Adipose tissue (tissue), 3 donors: Measurements from ENCODE around the gene MVK. TPM values are rescaled to one million over a fixed set of nuclear protein-coding genes. Genes with fewer than 3 reads are reported as not detected.

ENCODE experiments used
- H3K27ac ChIP-seq: one replicate; pipeline ENCODE4 v1.5.1; 2013; ENCODE audit warnings: low read depth, low read length
- WGBS, 3 donors: extraction: QIAGEN DNeasy Blood & Tissue Kit; methylation state at CpG; one replicate each; pipeline ENCODE4 v1.1.7; 2013; 5-methylcytosine and 5-hydroxymethylcytosine counted together
- polyA plus RNA-seq, 3 donors: library from polyadenylated mRNA; stranded (reverse); fragments of 200-250 nt; gene quantifications; one replicate each; pipeline ENCODE4 v1.2.3, GENCODE V29; 2013
- donor health status: healthy with polysubstance abuse.
- donor health status: Bipolar disorder and iron deficiency.
- donor health status: healthy.

The MVK gene
- polyA plus RNA-seq, 3 donors, result 7.2 to 14.9 (median 11.7) TPM

- H3K27ac ChIP-seq, result no peak overlapping the region
- 90 to 96% (median 92%) methylated on average over 18 of the region's 18 CpGs for WGBS, 3 donors
These were observed 7.7 kb downstream of the MVK start for GRCh38 chr12:109581334-109581691.

GRCh38 chr12:109581856-109582255 lies 8.3 kb downstream of the MVK start:
- H3K27ac ChIP-seq, result no peak overlapping the region
- WGBS, 3 donors, result 86 to 92% (median 90%) methylated on average over 8 of the region's 8 CpGs

- WGBS, 3 donors, result 85 to 90% (median 90%) methylated on average over 5 of the region's 5 CpGs
- H3K27ac ChIP-seq, result no peak overlapping the region
These were observed 9.0 kb downstream of the MVK start for GRCh38 chr12:109582636-109583035.

DNA sequence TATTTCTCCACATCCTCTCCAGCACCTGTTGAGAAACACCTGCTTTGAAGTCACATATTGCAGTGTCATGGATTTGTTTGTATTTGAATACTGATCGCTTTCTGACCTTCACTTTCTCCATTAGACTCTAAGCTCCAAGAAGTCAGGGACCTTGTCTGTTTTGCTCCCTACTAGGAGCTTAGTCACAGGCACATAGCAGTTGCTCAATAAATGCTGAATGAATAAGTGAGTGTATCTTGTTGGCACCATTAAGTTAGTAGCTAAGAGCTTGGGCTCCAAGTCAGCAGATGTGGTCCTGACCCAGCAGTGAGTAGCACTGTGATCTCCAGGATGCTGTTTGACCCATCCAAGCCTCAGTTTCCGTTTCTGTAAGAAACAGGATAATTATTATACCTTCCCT lies 10.1 kb downstream of the MVK start:
- WGBS, 3 donors, result 86 to 93% (median 91%) methylated on average over 2 of the region's 2 CpGs
- no peak overlapping the region for H3K27ac ChIP-seq

DNA sequence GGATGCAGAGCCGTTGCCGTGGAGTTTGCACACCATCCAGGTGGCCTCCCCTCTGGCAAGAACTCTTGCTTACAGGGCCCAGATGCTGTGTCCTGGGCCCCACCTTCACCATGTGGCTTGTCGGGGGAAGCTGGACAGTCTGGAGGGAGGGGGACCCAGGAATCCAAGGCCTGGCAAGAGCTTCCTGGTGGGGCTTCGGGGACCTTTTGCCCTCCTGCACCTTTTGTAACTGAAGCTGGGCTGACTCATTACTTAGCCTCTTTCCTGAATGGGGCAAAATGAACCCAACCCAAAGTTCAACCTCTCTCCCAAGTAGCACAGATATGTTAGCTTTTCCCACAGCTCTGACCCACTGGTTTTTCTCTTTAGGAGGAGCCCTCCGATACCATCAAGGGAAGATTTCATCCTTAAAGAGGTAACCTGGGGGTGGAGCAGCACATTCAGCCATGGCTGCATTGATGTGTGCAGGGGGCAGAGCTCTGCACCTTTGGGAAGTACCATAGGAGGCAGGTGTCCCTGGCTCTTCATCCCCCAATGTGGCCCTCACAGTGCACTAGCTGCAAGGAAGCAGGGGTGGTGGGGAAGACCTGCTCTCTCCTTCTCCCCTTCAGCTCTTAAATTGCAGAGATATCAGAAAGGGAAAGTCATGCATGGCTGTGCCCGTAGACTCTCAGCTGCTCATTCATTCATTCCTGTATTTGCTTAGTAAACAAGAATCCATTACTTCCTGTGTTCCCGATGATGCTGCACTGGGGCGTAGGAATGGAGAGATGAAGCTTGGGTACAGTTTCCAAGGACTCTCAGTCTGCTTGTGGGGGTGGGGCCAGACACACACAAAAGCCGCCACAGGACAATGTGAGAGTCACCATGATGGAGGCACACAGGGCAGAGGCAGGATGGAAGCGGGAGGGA lies 13.0 kb downstream of the MVK start:
- 86 to 91% (median 89%) methylated on average over 10 of the region's 10 CpGs for WGBS, 3 donors
- no peak overlapping the region for H3K27ac ChIP-seq

DNA sequence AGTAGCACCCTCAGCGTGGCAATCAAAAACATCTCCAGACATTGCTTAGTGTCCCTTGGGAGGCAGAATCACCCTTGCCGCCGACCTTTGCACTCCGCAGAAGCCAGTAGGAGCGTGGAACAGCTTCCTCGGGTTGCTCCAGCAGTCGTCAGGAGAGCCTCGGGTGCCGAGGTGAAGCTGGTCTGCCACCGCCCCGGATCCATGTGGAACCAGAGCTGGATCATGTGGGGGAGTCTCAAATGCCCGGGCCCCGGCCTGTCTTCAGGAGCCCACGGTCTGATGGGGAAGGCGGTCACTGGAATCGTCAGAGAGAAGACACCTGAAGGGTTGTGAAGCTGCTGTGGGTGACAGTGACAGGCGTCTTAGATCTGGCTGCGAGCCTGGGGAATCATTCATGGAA lies 14.3 kb downstream of the MVK start:
- no peak overlapping the region for H3K27ac ChIP-seq
- 91 to 94% (median 94%) methylated on average over 18 of the region's 18 CpGs for WGBS, 3 donors

DNA sequence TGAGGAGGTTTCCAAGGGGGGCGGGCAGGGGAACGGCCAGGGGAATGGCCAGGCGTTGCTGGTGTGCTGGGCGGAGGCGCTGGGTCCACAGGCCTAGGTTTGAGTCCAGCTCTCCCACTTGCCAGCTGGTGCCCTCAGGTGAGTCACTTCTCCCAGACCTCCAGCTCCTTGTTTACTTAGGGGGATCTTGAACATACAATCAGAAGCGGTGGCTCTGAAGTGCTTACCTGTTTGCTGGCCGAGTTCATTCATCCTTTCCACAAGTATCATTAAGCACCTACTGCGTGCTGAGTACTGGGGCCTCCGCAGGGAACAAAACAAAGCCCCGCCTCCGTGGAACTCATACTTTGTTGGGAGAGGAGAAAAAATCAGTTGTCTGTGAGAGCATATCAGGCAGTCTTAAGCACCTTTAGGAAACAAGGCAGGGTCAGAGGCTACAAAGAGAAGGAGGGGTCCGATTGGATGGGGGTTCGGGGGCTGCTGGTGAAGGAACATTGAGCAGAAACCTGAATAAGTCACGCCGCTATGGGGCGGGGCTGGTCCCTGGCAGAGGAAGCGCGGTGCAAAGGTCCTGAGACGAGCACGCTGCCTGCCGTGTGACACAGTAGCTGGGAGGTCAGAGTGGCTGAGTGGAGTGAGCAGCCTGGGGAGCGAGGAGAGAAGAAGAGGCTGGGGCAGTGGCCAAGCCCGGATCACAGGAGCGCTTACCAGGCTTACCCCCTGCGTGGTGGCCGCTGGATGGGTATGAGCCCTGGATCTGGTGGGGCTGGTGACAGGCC lies 15.1 kb downstream of the MVK start:
- 93 to 94% (median 93%) methylated on average over 26 of the region's 26 CpGs for WGBS, 3 donors
- H3K27ac ChIP-seq, result no peak overlapping the region

DNA sequence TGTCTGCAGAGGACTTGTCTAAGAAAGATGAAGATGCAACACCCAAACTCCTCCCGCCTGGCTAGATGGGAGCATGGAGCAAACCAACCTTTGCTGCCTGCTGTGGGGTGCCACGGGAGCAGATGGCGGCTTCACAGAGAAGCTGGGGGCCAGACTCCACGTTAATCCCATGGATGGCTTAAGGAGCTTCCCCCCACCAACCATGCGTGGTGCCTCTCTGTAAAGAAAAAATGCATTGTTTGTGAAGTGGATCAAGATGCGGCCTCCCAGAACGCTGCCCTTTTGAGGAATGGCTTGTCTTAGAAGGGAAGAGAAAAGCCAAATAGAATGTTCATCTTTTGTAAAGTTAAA lies 15.6 kb downstream of the MVK start:
- no peak overlapping the region for H3K27ac ChIP-seq
- WGBS, 3 donors, result 80 to 91% (median 88%) methylated on average over 7 of the region's 7 CpGs

GRCh38 chr12:109589691-109590245 lies 16.2 kb downstream of the MVK start:
- 92 to 94% (median 92%) methylated on average over 16 of the region's 16 CpGs for WGBS, 3 donors
- no peak overlapping the region for H3K27ac ChIP-seq

- 90 to 93% (median 92%) methylated on average over 8 of the region's 8 CpGs for WGBS, 3 donors
- no peak overlapping the region for H3K27ac ChIP-seq
These were observed 17.0 kb downstream of the MVK start for GRCh38 chr12:109590566-109590965.

- no peak overlapping the region for H3K27ac ChIP-seq
- WGBS, 3 donors, result 76 to 82% (median 82%) methylated on average over 10 of the region's 10 CpGs
These were observed 17.4 kb downstream of the MVK start for GRCh38 chr12:109591041-109591440.

DNA sequence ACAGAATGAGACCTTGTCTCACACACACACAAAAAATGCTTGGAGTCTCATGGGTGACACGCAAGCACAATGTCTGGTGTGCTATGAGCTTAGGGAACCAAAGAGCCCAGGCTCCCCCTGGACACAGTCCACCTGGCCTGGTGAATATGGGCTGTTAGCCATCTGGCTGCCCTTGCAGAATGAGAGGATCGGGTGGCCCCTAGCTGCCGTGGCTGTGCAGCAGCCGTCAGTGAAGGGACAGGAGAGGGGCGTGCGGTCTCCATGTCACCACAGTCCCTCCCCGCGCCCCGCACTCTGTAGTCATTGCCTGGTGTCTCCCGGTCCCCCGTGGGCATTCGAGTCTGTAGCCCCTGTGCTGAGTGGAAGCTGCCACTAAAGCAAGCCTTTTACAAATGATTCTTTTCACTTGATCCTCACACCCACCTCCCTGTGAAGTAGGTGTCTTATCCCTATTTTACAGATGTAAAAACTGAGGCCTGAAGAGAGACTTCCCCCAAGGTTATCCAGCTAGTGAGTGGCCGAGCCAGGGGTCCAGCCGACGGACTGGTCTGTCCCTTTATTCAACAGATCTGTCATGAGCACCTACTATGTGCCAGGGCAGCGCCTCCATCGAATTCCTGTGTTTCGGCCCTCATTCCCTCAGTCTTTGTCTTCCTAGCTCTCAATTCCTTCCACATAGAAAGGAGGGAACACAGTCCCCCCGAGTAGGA lies 18.8 kb downstream of the MVK start:
- no peak overlapping the region for H3K27ac ChIP-seq
- 84 to 89% (median 88%) methylated on average over 19 of the region's 19 CpGs for WGBS, 3 donors

GRCh38 chr12:109592905-109593272 lies 19.3 kb downstream of the MVK start:
- no peak overlapping the region for H3K27ac ChIP-seq
- WGBS, 3 donors, result 84 to 89% (median 88%) methylated on average over 9 of the region's 9 CpGs

DNA sequence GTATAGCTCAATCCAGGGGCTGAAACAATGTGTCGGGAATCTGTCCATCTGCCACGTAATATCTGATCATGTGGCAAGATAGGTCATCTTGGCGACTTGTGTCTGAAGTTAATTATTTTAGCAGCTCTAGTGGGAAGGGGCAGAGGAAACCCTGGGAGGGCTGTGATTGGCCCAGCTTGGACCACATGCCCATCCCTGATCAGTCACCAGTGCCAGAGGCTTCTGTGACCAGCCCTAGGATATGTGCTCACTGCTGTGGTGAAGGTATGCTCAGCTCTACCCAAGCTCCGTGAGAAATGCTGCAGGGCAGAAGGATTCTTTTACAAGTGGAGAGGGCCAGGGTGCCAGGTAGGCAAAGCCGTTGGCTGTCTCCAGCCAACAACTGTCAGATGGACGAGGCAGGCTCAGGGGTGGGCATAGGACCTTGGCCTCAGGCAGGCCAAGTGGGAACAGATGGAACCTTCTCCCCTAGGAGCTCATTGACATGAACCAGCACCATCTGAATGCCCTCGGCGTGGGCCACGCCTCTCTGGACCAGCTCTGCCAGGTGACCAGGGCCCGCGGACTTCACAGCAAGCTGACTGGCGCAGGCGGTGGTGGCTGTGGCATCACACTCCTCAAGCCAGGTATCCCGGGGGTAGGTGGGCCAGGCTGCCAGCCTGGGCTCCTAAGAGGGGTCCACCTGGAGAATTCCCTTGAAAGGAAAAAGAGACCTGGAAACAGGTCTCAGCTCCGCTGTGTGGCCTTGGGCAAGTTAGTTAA lies 21.1 kb downstream of the MVK start:
- WGBS, 3 donors, result 83 to 89% (median 86%) methylated on average over 15 of the region's 15 CpGs
- H3K27ac ChIP-seq, result no peak overlapping the region

DNA sequence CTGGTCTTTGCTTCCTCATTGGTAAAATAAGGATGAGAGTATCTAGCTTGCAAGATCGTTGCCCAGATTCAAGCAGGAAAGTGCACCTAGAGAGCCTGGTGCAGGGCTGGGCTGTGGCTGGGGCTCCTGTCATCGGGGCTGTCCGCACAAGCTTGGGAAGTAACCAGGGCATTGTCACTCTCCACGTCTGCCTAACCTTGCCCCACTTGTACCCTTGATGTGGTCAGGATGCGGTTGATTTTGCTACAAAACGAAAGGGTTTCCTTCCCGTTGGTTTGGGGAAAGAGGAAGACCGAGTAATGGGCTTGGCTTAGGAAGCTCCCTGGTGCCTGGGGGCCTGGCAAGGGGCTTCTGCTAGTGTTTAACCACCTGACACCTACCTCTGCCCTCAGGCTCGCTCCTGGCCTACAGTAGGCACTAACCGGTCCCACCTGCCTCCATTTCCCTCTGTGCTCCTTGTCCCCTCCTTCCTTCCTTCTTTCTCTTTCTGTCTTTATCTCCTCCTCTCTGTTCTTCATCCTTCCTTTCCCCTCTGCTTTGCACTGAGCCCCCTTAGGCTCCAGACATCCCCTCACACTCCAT lies 21.8 kb downstream of the MVK start:
- no peak overlapping the region for H3K27ac ChIP-seq
- WGBS, 3 donors, result 47 to 74% (median 60%) methylated on average over 10 of the region's 10 CpGs

DNA sequence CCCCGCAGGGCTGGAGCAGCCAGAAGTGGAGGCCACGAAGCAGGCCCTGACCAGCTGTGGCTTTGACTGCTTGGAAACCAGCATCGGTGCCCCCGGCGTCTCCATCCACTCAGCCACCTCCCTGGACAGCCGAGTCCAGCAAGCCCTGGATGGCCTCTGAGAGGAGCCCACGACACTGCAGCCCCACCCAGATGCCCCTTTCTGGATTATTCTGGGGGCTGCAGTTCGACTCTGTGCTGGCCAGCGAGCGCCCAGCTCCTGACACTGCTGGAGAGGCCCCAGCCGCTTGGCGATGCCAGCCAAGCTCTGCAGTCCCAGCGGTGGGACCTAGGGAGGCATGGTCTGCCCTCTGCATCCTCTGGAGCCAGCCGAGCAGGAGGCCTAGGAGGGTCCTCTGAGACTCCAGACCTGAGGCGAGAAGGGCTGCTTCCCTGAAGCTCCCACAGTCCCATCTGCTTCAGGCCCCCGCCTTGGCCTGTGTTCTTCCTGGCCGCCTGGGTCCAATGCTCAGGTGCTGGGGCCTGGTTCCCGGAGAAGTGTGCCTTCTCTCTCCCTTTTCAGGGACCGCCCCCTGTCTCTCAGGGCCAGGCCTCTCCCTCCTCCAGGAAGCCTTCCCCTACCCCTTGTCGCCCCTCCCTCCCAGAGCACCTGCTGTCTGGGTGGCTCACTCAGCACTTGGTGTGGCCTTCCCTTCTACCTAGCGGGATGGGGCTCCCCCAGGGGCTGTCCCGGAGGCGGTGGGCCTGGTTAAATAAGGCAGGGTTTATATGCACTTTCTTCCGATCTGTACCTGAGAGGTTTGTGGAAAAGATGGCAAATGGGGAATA lies 23.0 kb downstream of the MVK start:
- WGBS, 3 donors, result 90 to 92% (median 92%) methylated on average over 22 to 24 of the region's 24 CpGs
- no peak overlapping the region for H3K27ac ChIP-seq

DNA sequence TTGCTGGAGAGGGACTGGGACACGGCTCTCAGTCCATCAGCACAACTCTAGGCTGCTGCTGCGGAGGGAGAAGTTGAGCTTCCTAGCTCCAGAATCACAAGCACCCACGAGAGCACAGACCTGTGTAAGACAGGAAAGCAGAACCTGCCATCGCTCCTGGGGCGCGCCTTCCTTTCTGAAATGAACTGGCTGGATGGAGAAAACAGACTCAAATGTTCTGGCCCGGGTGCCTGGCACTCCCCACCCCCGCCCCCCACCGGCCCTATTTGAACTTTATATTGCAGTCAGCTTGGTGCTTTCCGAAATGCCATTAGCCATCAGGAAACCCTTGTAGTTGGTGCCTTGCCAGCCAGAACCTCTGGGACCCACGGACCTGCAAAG lies 23.8 kb downstream of the MVK start:
- WGBS, 3 donors, result 41 to 43% (median 43%) methylated on average over 11 of the region's 11 CpGs
- no peak overlapping the region for H3K27ac ChIP-seq
